ENCODE data around the gene CCDC90B. TPM values are rescaled to one million over a fixed set of nuclear protein-coding genes. Genes with fewer than 3 reads are reported as not detected.
A peak's percentile ranks its signal among the peaks of the same experiment; 100 is the strongest.
"Not testable (repeated sequence)": the region's sequence is repeated elsewhere in the genome, so short reads cannot be mapped to it uniquely, and the experiment has no call there.

The CCDC90B gene
- polyA plus RNA-seq, 1 donor = 55.1 TPM

- WGBS (ENCODE audit: insufficient coverage, low lambda C conversion rate) = no CpG with 5 or more reads among the region's 2 CpGs
- not testable (repeated sequence) for DNase-seq; H3K4me1 ChIP-seq (ENCODE audit: control insufficient read depth, insufficient read depth, low read length); H3K4me3 ChIP-seq (ENCODE audit: low read length); H3K27ac ChIP-seq (ENCODE audit: low read length); H3K9me3 ChIP-seq (ENCODE audit: control insufficient read depth, low read depth, low read length); H3K27me3 ChIP-seq (ENCODE audit: control insufficient read depth, insufficient read depth, low read length)
- H3K36me3 ChIP-seq (ENCODE audit: control insufficient read depth, insufficient read depth, low read length) = peaks cover 28% of the 10 kb centered on the region
Measured at GRCh38 chr11:83269080-83269479, 17.1 kb downstream of the CCDC90B start.

- peaks cover 23% of the 10 kb centered on the region for H3K36me3 ChIP-seq (ENCODE audit: control insufficient read depth, insufficient read depth, low read length)
Measured at GRCh38 chr11:83265331-83265730, 20.8 kb downstream of the CCDC90B start.

GRCh38 chr11:83259559-83259958 lies 26.6 kb downstream of the CCDC90B start:
- Histone ChIP-seq H3K36me3 (ENCODE audit: control insufficient read depth, insufficient read depth, low read length) (peaks cover 21% of the 10 kb centered on the region), H3K9me3 (ENCODE audit: control insufficient read depth, low read depth, low read length) (no peaks in the 10 kb centered on the region), H3K27me3 (ENCODE audit: control insufficient read depth, insufficient read depth, low read length) (no peaks in the 10 kb centered on the region), H3K27ac (ENCODE audit: low read length) (no peak overlapping the region), H3K4me1 (ENCODE audit: control insufficient read depth, insufficient read depth, low read length) (peaks cover 8% of the 10 kb centered on the region), H3K4me3 (ENCODE audit: low read length) (no peak overlapping the region)
- WGBS (ENCODE audit: insufficient coverage, low lambda C conversion rate) = no CpG with 5 or more reads among the region's 1 CpG
- peak in 1 of 2 donors; percentile 26 for DNase-seq

More at GRCh38 chr11:83265331-83265730, 20.8 kb downstream of the CCDC90B start:
- 100% methylated on average over 1 of the region's 1 CpG for WGBS (ENCODE audit: insufficient coverage, low lambda C conversion rate)
- Histone ChIP-seq H3K27me3 (ENCODE audit: control insufficient read depth, insufficient read depth, low read length) (no peaks in the 10 kb centered on the region), H3K9me3 (ENCODE audit: control insufficient read depth, low read depth, low read length) (no peaks in the 10 kb centered on the region), H3K4me1 (ENCODE audit: control insufficient read depth, insufficient read depth, low read length) (no peaks in the 10 kb centered on the region), H3K27ac (ENCODE audit: low read length) (no peak overlapping the region), H3K4me3 (ENCODE audit: low read length) (no peak overlapping the region)
- DNase-seq = no peak

GRCh38 chr11:83257761-83258168 lies 28.4 kb downstream of the CCDC90B start:
- H3K4me3 ChIP-seq (ENCODE audit: low read length) = no peak overlapping the region
- no peaks in the 10 kb centered on the region for H3K9me3 ChIP-seq (ENCODE audit: control insufficient read depth, low read depth, low read length)
- no peaks in the 10 kb centered on the region for H3K27me3 ChIP-seq (ENCODE audit: control insufficient read depth, insufficient read depth, low read length)
- H3K27ac ChIP-seq (ENCODE audit: low read length) = no peak overlapping the region
- peaks cover 13% of the 10 kb centered on the region for H3K36me3 ChIP-seq (ENCODE audit: control insufficient read depth, insufficient read depth, low read length)
- H3K4me1 ChIP-seq (ENCODE audit: control insufficient read depth, insufficient read depth, low read length) = peaks cover 8% of the 10 kb centered on the region
- no CpG with 5 or more reads among the region's 3 CpGs for WGBS (ENCODE audit: insufficient coverage, low lambda C conversion rate)
- DNase-seq = peak; percentile 34 to 51

- H3K4me3 ChIP-seq (ENCODE audit: low read length) = no peak overlapping the region
- peaks cover 8% of the 10 kb centered on the region for H3K4me1 ChIP-seq (ENCODE audit: control insufficient read depth, insufficient read depth, low read length)
- no peaks in the 10 kb centered on the region for H3K27me3 ChIP-seq (ENCODE audit: control insufficient read depth, insufficient read depth, low read length)
- H3K9me3 ChIP-seq (ENCODE audit: control insufficient read depth, low read depth, low read length) = no peaks in the 10 kb centered on the region
- H3K36me3 ChIP-seq (ENCODE audit: control insufficient read depth, insufficient read depth, low read length) = peaks cover 13% of the 10 kb centered on the region
- no CpG with 5 or more reads among the region's 3 CpGs for WGBS (ENCODE audit: insufficient coverage, low lambda C conversion rate)
- peak; percentile 31 to 74 for DNase-seq
- no peak overlapping the region for H3K27ac ChIP-seq (ENCODE audit: low read length)
Measured at GRCh38 chr11:83256602-83257340, 29.4 kb downstream of the CCDC90B start.

GRCh38 chr11:83255366-83255765 lies 30.8 kb downstream of the CCDC90B start:
- no peaks in the 10 kb centered on the region for H3K9me3 ChIP-seq (ENCODE audit: control insufficient read depth, low read depth, low read length)
- no peaks in the 10 kb centered on the region for H3K27me3 ChIP-seq (ENCODE audit: control insufficient read depth, insufficient read depth, low read length)
- peaks cover 8% of the 10 kb centered on the region for H3K4me1 ChIP-seq (ENCODE audit: control insufficient read depth, insufficient read depth, low read length)
- WGBS (ENCODE audit: insufficient coverage, low lambda C conversion rate) = 100% methylated on average over 1 of the region's 3 CpGs
- no peak for DNase-seq
- no peak overlapping the region for H3K27ac ChIP-seq (ENCODE audit: low read length)
- peaks cover 13% of the 10 kb centered on the region for H3K36me3 ChIP-seq (ENCODE audit: control insufficient read depth, insufficient read depth, low read length)
- H3K4me3 ChIP-seq (ENCODE audit: low read length) = no peak overlapping the region

GRCh38 chr11:83252941-83253340 lies 33.2 kb downstream of the CCDC90B start:
- no CpG with 5 or more reads among the region's 2 CpGs for WGBS (ENCODE audit: insufficient coverage, low lambda C conversion rate)
- no peak overlapping the region for H3K27ac ChIP-seq (ENCODE audit: low read length)
- peaks cover 5% of the 10 kb centered on the region for H3K4me1 ChIP-seq (ENCODE audit: control insufficient read depth, insufficient read depth, low read length)
- H3K4me3 ChIP-seq (ENCODE audit: low read length) = no peak overlapping the region
- H3K9me3 ChIP-seq (ENCODE audit: control insufficient read depth, low read depth, low read length) = no peaks in the 10 kb centered on the region
- H3K36me3 ChIP-seq (ENCODE audit: control insufficient read depth, insufficient read depth, low read length) = peaks cover 8% of the 10 kb centered on the region
- no peaks in the 10 kb centered on the region for H3K27me3 ChIP-seq (ENCODE audit: control insufficient read depth, insufficient read depth, low read length)
- DNase-seq = no peak

- Histone ChIP-seq H3K27ac (ENCODE audit: low read length) (no peak overlapping the region), H3K4me1 (ENCODE audit: control insufficient read depth, insufficient read depth, low read length) (peaks cover 4% of the 10 kb centered on the region), H3K27me3 (ENCODE audit: control insufficient read depth, insufficient read depth, low read length) (no peaks in the 10 kb centered on the region), H3K4me3 (ENCODE audit: low read length) (no peak overlapping the region), H3K9me3 (ENCODE audit: control insufficient read depth, low read depth, low read length) (no peaks in the 10 kb centered on the region), H3K36me3 (ENCODE audit: control insufficient read depth, insufficient read depth, low read length) (peaks cover 3% of the 10 kb centered on the region)
- no peak for DNase-seq
- WGBS (ENCODE audit: insufficient coverage, low lambda C conversion rate) = 100% methylated on average over 1 of the region's 2 CpGs
Measured at GRCh38 chr11:83252266-83252665, 33.9 kb downstream of the CCDC90B start.

GRCh38 chr11:83249972-83250593 lies 36.1 kb downstream of the CCDC90B start:
- Histone ChIP-seq H3K27me3 (ENCODE audit: control insufficient read depth, insufficient read depth, low read length) (no peaks in the 10 kb centered on the region), H3K9me3 (ENCODE audit: control insufficient read depth, low read depth, low read length) (no peaks in the 10 kb centered on the region), H3K36me3 (ENCODE audit: control insufficient read depth, insufficient read depth, low read length) (peaks cover 2% of the 10 kb centered on the region), H3K4me1 (ENCODE audit: control insufficient read depth, insufficient read depth, low read length) (no peaks in the 10 kb centered on the region), H3K27ac (ENCODE audit: low read length) (no peak overlapping the region), H3K4me3 (ENCODE audit: low read length) (no peak overlapping the region)
- DNase-seq = peak in 1 of 2 donors; percentile 21
- WGBS (ENCODE audit: insufficient coverage, low lambda C conversion rate) = 0% methylated on average over 1 of the region's 4 CpGs

- Histone ChIP-seq H3K4me1 (ENCODE audit: control insufficient read depth, insufficient read depth, low read length) (no peaks in the 10 kb centered on the region), H3K27ac (ENCODE audit: low read length) (no peak overlapping the region), H3K4me3 (ENCODE audit: low read length) (no peak overlapping the region), H3K9me3 (ENCODE audit: control insufficient read depth, low read depth, low read length) (no peaks in the 10 kb centered on the region), H3K27me3 (ENCODE audit: control insufficient read depth, insufficient read depth, low read length) (no peaks in the 10 kb centered on the region), H3K36me3 (ENCODE audit: control insufficient read depth, insufficient read depth, low read length) (peaks cover 2% of the 10 kb centered on the region)
- 100% methylated on average over 1 of the region's 1 CpG for WGBS (ENCODE audit: insufficient coverage, low lambda C conversion rate)
- DNase-seq = no peak
Measured at GRCh38 chr11:83249445-83249844, 36.7 kb downstream of the CCDC90B start.

Measured in large intestine (tissue), 3 donors.